Limb (tissue), 2 donors: ENCODE results near the gene SNRNP35.
"Not testable (repeated sequence)": the region's sequence is repeated elsewhere in the genome, so short reads cannot be mapped to it uniquely, and the experiment has no call there.

ENCODE experiments used
- DNase-seq, 2 donors: peaks; one replicate each; pipeline ENCODE4 v3.0.0-alpha.2; 2016; ENCODE audit errors: extremely low spot score in 2 of 2

SNRNP35 gene

DNA sequence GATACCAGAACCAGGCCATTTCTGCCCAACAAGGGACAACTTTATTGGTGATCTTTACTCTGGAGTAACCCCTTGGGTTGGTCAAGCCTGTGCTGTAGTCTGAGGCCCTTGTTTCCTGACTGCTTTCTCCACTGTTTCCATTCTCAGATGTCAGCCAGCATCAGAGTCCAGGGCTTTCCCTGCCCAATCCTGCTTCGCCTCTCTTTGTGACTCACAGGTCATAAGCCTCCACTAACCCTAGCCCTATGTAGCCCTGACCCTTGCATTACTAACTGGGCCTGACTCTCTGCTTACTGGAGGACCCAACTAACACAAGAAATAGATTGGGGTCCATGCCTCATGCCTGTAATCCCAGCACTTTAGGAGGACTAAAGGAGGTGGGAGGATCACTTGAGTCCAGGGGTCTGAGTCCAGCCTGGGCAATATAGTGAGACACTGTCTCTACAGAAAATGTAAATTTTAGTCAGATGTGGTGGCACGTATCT lies 8.6 kb upstream of the SNRNP35 start:
- DNase-seq: no peak

DNA sequence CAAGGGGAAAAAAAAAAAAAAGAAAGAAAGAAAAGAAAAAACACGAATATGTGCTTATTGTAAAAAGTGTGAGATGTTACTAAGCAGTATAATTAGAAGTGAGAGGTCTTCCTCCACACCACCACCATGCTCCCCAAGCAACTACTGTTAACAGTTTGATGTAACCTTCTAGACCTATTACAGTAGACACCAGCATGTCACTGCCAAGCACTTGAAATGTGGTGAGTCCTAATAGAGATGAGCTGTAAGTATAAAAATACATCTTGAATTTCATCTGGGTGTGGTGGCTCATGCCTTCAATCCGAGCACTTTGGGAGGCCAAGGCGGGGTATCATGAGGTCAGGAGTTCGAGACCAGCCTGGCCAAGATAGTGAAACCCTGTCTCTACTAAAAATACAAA lies 8.1 kb upstream of the SNRNP35 start:
- DNase-seq: no peak

DNA sequence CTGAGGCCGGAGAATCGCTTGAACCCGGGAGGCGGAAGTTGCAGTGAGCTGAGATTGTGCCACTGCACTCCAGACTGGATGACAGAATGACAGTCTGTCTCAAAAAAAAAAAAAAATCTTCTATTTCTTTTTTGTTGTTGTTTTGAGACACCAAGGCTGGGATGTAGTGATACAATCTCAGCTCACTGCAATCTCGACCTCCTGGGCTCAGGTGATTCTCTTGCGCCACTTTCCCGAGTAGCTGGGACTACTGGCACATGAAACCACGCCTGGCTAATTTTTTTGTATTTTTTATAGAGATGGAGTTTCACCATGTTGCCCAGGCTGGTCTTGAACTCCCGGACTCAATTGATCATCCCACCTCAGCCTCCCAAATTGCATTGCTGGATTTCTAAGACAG lies 7.3 kb upstream of the SNRNP35 start:
- no peak for DNase-seq

DNA sequence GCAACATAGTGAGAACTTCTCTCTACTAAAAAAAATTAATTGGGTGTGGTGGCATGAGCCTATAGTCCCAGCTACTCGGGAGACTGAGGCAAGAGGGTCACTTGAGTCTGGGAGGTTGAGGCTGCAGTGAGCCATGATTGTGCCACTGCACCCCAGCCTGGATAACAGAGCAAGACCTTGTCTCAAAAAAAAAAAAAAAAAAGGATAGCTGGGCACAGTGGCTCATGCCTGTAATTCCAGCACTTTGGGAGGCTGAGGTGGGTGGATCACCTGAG lies 5.7 kb upstream of the SNRNP35 start:
- DNase-seq: not testable (repeated sequence)

DNA sequence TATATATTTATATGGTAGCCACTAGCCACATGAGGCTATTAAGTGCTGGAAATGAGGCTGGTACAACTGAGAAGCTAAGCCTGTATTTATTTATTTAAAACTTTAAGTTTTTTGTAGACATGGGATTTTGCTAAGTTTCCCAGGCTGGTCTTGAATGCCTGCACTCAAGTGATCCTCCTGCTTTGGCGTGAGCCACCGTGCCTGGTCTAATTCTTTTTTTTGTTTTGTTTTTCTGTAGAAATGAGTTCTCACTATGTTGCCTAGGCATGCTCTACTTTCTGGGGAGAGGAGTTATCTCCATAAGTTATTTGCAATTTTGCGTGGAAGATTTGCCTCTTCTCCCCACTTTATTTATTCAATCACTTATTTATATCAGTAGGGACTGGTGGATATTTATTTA lies 4.8 kb upstream of the SNRNP35 start:
- DNase-seq: no peak

DNA sequence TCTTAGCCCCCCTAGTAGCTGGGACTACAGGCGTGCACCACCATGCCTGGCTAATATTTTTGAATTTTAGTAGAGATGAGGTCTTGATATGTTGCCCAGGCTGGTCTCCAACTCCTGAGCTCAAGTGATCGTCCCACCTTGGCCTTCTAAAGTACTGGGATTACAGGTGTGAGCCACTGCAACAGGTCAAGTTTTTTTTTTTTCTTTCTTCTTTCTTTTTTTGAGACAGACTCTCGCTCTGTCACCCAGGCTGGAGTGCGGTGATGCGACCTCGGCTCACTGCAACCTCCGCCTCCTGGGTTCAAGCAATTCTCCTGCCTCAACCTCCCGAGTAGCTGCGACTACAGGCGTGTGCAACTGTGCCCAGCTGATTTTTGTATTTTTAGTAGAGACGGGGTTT lies 5.2 kb downstream of the SNRNP35 start:
- not testable (repeated sequence) for DNase-seq

DNA sequence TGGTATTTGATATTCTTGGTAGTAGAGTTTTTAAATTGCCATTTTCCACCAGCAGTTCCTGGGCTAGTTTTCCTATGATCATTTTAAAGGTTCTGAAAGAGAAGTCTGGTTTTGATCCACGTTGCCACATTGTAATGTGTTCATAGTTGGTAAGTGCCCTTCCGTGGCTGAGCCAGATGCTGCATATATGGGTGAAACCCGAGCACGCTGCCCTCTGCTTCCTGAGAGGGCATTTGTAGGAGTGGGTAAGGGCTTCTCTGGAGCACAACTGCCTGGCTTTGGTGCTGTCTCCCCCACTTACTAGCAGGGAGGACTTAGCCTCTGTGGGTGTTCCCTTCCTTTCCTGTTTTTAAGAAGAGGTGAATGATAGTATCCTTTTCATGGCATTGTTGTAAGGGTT lies 7.1 kb downstream of the SNRNP35 start:
- DNase-seq: no peak

DNA sequence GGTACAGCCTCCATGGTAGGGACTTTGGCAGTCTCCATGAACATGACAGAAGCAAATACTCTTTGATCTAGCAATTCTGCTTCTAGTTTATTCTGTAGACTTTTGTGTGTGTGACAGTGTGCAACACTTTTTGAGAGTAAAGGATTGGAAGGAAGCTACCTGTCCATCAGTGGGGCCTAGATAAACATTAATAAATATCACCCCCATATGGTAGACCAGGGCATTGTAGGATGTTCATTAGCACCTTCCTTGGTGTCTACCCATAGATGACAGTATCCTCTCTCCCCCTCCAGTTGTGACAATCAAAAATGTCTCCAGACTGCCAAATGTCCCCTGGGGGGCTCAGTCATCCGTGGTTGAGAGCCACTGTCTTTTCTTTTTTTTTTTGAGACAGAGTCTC lies 10.8 kb downstream of the SNRNP35 start:
- no peak for DNase-seq

DNA sequence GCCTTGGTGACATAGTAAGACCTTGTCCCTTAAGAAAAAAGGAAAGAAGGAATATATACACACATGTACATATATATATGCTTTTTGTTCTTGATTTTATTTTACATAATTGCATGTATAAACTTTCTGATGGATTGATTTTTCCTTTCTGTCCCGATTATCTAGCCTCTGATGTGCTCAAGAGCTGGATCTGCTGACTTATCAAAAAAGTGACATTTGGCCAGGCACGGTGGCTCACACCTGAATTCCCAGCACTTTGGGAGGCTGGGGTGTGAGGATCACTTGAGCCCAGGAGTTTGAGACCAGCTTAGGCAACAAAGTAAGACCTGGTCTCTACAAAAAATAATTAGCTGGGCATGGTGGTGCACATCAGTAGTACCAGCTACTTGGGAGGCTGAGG lies 12.0 kb downstream of the SNRNP35 start:
- no peak for DNase-seq

DNA sequence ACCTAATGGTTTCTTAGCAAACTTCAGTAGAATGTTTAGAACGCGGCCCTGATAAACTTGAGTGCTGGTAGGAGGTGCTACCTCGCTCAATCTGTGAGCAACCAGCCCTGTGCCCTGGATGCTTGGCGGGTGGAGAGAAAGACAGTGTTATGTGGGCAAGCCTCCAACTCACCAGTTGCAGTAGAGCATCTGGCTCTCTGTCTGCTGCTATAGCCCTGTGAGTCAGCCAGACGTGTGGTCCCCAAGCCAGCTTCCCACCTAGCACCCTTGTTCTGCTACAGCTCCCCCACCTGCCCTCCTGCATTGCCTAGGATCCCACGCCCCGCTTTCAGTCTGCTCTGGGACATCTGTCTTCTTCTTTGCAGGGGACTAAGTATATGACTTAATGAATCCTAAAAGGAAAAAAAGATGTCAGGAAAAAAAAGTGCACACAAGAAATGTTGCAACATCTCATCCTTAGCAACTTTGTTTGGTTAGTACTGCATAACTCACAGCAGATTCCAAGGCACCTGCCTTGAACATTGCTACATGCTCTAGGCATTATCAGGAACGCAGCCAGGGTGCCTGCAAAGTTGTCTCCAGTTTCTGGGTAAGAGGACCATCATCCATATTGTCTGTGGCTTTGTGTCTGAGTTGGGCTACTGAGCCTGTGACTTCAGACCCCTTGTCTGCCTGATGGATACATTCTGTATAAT lies 13.6 kb downstream of the SNRNP35 start:
- DNase-seq: no peak

DNA sequence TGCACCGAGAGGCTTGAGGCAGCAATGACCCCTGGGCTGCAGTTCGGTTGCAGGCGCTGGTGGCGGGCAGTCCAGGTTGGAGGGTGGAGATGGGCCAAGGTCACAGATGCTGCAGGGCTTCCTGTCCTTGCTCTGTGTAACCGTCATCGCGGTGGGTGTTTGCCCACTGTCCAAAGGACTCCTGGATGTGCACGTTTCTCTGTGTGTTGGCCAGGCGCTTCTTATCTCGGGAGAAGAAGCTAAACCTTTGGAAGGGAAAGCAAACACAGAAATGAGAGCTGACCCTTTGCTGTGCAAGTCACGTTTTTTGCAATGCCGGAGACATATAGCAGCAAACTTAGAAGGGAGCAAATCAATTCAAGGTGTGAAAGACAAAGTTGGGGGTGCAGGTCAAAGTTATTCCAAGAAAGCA lies 14.5 kb downstream of the SNRNP35 start:
- no peak for DNase-seq

DNA sequence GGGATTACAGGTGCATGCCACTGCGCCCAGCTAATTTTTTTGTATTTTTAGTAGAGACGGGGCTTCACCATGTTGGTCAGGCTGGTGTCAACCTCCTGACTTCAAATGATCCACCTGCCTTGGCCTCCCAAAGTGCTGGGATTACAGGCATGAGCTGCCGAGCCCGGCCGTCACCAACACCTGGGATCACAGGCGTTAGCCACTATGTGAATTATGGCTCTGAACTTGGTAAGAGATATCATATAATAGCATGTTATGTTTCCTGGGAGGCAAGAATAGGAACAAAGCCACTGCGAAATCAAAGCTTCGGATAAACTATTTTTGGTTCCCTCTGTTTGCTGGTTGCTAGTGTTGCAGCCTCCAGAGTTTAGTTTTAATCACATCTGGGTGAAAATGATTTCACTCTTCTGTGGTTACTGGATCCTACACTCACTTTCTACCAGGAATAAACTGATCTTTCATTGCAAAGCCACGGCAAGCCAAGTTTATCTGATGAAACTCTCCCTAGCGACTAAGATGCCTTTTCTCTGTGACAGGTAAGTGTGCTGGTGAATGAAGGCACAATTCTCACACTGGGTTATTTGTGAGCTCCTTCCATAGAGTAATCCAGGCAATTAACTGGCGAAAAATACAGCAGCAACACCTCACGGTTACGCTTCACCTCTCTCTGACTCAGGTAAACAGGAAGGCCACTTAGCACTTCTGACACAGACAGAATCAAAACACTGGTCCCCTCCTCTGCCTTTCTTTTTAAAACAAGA lies 16.7 kb downstream of the SNRNP35 start:
- no peak for DNase-seq

DNA sequence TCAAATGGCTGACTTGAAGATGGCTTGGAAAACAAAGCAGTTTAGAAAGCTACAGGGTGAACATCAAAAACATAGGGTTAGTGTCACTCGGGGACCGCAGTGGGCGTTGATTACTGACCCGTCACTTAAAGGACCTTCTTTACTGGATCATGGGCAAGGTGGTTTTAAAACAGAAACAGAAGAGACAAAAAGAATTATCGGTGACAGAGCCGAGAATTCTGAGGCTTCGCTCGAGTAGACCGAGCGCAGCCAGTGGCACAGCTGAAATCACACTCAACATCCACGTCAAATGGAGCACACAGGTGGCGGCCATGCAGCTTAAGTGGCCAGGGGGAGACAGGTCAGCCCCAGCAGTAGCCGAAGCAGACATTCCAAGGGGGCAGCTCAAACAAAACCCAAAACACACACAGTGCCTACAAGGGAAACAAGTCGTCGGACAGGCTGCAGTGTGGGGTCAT lies 17.3 kb downstream of the SNRNP35 start:
- no peak for DNase-seq

DNA sequence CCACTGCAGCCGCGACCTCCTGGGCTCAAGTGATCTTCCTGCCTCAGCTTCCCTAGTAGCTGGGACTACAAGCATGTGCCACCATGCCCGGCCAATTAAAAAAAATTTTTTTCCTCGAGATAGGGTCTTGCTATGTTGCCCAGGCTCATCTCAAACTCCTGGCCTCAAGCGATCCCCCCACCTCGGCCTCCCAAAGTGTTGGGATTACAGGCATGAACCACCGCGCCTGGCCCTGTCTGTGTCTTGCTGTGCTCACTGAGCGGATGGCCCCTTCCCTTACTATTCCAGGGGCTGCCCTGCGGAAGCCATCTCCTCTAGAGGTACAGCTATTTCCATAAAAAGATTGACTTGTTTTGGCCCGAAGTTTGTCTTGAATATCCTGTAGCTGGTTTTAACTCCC lies 20.1 kb downstream of the SNRNP35 start:
- no peak for DNase-seq

DNA sequence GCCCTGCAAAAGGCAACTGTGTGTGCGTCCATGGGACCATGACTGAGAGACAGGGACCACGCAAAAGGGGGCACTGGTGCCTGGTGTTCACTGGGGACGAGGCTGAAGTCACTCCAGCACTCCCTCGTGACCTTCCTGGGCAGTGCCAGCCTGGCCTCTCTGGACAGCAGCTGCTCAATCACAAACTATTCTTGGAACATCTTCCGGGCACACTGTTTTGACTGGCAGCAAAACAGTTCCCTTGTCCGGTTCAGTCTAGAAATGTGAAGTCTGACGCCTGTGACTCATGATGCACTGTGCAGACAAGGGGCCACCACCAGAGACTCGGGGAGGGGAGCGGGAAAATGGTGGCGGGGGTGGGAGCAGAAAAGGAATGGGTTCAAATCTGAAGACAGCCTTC lies 20.8 kb downstream of the SNRNP35 start:
- DNase-seq: no peak

DNA sequence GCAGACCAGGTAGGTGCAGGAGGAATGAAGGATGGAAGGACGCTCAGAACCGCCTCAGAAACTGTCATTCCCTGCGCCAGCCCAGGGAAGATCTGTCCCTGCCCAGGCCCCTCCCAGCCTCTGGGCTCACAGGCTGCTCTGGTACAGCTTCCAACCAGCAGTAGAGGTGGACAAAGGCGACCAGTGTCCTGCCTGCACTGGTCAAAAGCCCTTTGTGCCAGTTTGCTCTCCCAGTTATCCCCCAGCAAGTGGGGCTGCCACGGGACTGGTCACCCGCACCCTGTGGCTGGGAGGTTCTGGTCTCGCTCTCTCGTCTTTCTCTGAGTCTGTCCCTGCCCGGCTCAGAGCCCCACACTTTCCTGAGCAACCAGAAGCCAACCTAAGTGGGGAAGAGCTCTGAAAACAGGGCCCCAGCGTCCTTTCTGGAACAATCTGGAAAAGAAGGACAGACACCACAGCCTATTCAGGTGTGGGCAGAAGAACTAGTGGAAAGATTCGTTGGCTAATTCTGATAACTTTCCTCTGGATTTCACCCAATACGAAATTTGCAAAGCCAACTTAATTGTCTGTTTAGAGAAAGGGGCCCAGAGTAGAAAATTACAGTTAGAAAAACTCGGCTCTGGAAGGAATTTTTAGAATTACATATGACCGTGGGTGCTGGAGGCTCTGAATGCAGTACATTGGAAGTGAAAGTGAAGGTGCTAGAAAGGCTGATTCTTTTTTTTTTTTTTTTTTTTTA lies 21.7 kb downstream of the SNRNP35 start:
- DNase-seq: no peak

DNA sequence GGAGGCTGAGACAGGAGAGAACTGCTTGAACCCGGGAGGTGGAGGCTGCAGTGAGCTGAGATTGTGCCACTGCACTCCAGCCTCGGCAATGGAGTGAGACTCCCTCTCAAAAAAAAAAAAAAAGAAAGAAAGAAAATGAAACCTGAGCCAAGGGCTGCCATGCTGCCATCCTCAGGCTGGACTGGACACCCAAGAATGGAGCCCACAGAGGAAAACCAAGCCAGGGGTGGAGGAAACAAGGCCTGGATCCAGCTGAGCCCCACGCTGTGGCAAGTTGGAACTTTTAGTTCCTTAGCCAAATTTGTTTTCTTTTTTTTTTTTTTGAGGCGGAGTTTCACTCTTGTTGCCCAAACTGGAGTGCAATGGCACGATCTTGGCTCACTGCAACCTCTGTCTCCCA lies 23.3 kb downstream of the SNRNP35 start:
- DNase-seq: not testable (repeated sequence)

DNA sequence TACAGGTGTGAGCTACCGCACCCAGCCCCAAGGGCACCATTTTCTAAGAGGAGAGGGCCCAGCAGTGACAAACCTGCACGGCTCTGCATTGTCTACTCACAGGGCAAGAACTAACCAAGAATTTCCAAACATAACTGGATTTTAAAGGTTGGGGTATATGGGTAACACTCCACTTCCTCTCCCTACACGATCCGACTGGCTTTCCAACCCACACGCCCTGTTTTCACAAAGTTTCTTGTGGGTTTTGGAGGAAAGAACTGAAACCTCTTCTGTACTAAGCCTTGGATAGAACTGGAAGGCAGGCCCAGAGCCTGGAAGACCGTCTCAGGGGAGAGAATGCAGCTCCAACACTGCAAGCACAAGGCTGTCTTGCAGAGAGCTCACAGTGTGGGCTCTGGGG lies 24.9 kb downstream of the SNRNP35 start:
- no peak for DNase-seq

DNA sequence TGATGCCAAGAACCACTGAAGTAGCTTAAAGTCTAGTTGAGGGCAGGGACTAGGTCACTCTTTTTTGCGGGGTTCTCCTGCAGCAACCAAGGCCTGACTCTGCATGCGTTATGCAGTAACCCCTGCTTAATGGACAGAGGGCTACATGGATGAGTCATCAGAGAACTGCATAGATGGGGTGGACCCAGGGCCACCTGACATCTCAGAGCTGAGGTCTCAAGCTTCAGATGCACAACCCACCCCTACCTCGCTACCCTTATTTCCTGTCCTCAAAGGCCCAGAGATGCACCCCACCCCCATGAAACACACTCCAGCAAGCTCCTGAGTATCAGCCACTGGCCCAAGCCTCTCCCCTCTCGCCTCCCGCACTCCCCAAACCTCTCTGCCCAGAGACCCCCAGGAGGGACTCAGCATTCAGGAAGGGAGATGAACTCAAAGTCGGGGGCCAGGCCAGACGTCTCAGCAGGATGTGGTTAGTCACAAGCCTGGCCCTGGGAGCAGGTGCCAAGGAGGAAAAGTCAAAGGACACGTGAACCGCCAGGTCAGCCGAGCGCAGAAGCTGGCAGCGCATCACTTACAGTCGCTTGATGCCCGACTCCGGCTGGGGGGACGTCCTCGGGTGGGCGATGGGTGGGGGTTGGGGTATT lies 25.8 kb downstream of the SNRNP35 start:
- no peak for DNase-seq

DNA sequence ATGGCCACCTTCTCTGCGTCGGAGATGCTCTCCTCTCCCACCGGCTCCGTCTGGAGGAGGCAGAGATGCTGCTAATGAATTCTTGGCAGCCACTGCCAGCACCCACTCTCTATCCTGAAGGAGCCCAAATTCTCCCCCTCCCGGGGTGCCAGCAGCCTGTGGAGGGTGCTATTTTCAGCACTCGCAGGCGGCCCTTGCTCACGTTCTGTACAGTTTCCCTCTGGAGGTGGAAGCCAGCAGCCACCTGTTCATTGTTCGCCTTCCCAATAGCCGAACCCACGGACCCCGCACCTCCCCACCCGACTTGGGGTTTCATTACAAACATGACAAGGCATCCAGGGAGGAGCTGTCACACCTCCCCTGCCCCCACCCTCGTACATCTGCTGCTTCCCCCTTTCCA lies 27.8 kb downstream of the SNRNP35 start:
- no peak for DNase-seq

DNA sequence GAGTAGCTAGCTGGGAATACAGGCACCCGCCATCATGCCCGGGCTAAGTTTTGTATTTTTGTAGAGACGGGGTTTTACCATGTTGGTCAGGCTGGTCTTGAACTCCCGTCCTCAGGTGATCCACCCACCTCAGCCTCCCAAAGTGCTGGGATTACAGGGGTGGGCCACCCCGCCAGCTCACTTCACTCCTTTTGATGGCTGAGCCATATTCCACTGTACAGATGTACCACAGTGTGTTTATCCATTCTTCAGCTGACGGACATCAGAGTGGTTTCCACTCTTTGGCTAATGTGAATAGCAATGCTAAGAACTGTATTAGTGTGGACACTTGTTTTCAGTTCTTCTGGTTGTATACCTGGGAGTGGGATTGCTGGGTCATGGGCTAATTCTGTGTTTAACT lies 29.5 kb downstream of the SNRNP35 start:
- no peak for DNase-seq
